ENCODE measurements around the gene PAX5. TPM values are rescaled to one million over a fixed set of nuclear protein-coding genes. Genes with fewer than 3 reads are reported as not detected.

The PAX5 gene
- total RNA-seq, 2 donors from 2014 or later = 10.1 TPM; not detected in 1

DNA sequence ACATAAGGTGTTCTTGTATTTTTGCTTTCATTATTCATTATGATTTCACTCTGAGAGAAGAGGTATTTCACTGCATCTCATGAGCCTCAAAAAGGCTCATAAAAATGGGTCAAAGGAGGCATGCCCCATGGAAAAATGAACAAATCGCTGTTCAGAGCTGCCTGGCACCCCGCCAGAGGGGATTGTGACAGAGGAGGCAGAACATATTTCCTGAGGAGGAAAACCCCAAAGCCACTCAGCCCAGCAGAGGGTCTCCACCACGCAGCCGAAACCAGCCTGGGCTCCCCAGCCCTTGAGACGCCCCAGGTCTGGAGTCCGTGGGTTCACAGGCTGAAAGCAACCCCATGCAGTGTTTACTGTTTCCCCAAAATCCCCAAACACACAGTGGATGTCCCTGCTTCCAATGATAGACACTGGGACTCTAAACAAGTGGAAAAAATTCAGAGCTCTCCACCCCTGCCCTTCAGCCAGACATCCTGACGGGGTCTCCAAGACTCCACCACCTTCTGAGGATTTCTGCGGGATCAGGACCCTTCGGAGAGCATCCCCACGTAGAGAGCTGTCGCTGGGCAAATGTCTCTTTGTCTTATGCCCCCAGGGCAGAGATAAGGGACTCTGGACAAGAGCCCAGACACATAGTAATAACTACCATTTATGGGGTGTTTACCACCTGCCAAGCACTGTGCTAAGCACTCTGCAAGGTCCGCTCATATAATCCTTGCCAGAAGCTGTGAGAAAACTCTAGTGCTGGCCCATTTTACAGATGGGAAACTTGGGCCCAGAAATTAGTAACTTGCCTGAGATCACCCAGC is 122.3 kb downstream of the PAX5 start:
- no peak overlapping the region for H3K27ac Mint-ChIP-seq
- no peaks in the 10 kb centered on the region for H3K36me3 Mint-ChIP-seq (ENCODE audit: low read depth)
- H3K4me1 Mint-ChIP-seq = no peaks in the 10 kb centered on the region
- H3K4me3 Mint-ChIP-seq = no peak overlapping the region
- H3K9me3 ChIP-seq (ENCODE audit: control insufficient read depth, low read length, poor library complexity, severe bottlenecking) = no peaks in the 10 kb centered on the region
- ATAC-seq (no peak), DNase-seq (no peak)
- H3K27me3 Mint-ChIP-seq = peaks cover 51% of the 10 kb centered on the region

DNA sequence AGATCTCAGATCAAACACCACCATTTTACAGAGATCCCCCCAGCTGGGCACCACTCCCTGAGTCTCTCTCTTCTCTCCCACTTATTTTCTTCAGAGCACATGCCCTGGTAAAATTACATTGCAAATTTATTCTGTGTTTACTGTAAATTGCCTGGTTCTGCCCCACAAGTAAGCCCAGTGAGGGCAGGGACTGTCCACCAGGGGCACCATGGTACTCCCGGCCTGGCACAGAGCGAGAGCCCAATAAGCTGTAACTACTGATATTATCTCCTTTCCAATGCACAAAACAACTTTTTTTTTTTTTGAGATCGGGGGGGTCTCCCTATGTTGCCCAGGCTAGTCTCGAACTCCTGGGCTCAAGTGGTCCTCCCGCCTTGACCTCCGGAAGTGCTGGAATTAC is 123.0 kb downstream of the PAX5 start:
- Mint-ChIP-seq H3K4me3 (no peak overlapping the region), H3K27ac (no peak overlapping the region), H3K27me3 (peaks cover 59% of the 10 kb centered on the region), H3K36me3 (ENCODE audit: low read depth) (no peaks in the 10 kb centered on the region), H3K4me1 (peaks cover 1% of the 10 kb centered on the region)
- no peaks in the 10 kb centered on the region for H3K9me3 ChIP-seq (ENCODE audit: control insufficient read depth, low read length, poor library complexity, severe bottlenecking)
- ATAC-seq (no peak), DNase-seq (no peak)

DNA sequence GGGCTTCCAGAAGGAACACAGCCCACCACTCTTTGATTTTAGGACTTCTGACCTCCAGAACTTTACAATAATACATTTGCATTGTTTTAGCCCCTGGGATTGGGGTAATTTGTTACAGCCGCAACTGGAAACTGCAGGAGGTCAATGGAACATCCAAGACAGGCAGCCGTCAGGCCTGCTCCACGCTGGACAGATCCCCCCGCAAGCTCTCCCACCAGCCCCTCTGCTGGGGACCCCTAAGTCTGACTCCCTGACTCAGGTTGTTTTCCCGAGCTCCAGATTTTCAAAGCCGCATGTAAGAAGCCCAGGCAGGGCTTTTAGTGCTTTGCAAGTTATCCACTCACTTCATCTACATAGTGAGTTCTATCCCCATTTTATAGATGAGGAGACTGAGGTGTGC is 127.6 kb downstream of the PAX5 start:
- H3K9me3 ChIP-seq (ENCODE audit: control insufficient read depth, low read length, poor library complexity, severe bottlenecking) = no peaks in the 10 kb centered on the region
- ATAC-seq = no peak
- no peak for DNase-seq
- H3K27me3 Mint-ChIP-seq = peaks cover 63% of the 10 kb centered on the region
- no peak overlapping the region for H3K4me3 Mint-ChIP-seq
- peak overlapping the region; percentile 76 for H3K27ac Mint-ChIP-seq
- peaks cover 2% of the 10 kb centered on the region for H3K4me1 Mint-ChIP-seq
- no peaks in the 10 kb centered on the region for H3K36me3 Mint-ChIP-seq (ENCODE audit: low read depth)

DNA sequence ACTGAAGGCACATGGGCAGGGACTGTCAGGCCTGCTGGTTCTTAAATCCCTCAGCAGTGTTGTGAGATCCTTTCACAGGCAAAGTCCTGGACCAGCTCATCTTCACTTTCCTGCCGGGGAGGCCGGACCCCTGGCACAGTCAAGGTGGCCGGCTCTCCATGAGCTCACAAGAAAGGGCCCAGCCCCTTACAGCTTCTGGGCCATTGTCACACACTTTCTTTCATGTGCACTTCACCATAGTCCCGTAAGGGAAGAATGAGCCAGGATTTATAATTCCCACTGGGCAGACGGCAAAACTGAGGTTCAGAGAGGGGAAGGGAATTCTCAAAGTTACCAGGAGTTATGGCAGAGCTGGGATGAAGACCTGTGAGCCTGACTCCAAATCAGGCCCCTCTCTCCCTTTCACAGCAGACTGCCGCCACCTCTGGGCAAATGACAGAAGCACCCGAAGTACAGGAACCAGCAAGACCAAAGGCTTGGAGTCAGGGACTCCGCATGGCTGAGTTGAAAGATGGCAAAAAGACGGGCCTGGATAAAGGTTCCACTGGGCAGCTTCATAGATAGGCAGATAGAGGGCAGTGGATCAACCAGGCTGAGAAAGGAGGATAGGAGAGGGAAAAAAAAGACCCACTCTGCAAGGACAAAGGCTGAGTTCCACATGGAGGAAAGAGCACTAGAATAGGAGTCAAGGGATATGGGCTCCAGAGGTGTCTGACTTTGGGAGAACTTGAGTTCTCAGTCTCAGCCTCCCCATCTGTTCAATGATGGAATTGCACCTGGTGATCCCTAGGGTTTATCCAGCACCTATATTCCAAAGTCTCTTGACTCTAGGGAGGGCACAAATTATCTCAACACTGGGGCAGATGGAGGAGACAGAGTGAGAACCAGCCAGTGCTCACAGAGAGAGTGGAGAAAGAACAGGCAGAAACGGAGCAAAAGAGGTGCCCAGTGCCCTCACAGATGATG is 128.7 kb downstream of the PAX5 start:
- no peak for DNase-seq
- H3K4me1 Mint-ChIP-seq = peaks cover 2% of the 10 kb centered on the region
- no peak overlapping the region for H3K4me3 Mint-ChIP-seq
- peaks cover 55% of the 10 kb centered on the region for H3K27me3 Mint-ChIP-seq
- peak overlapping the region; percentile 76 for H3K27ac Mint-ChIP-seq
- ATAC-seq = no peak
- H3K36me3 Mint-ChIP-seq (ENCODE audit: low read depth) = no peaks in the 10 kb centered on the region
- no peaks in the 10 kb centered on the region for H3K9me3 ChIP-seq (ENCODE audit: control insufficient read depth, low read length, poor library complexity, severe bottlenecking)

DNA sequence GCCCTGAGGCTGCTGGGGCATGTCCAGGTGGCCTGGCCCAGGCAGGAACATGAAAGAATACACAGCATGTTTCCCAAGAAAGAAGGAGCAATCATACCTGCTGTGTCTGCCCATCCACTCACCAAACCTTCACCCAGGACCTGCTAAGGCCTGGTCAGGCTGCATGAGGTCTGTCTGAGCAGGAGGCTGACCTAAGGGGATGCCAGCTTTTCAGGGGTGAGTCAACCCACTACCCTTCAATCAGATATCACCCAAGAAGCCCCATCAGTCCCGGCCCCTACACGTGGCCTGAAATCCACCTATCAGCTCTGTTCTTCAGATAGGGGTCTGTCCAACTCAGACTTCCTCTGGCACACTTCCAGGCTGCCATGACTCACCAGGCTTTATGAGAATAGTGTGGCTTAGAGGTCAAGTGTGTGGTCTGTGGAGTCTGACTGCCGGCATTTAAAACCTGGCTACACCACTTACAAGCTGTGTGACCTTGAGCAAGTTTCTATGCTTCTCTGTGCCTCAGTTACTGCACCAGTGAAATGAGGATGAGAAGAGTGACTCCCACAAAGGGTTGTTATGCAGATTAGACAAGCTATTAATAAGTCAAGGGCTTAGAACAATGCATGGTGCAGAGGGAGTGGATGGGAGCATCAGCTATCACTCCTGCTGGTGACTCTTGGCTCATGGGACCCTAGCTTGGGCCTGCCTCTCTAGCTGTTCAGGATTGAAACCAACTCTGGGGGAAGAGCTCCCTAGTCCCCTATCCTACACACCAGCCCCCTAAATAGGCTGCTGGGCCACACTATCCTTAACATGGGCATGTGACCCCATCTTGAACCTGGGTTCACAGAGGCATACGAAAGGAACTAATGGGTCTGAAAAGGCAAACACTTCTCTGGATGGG is 130.3 kb downstream of the PAX5 start:
- Mint-ChIP-seq H3K4me3 (no peak overlapping the region), H3K27me3 (peaks cover 62% of the 10 kb centered on the region), H3K4me1 (peaks cover 2% of the 10 kb centered on the region), H3K27ac (no peak overlapping the region), H3K36me3 (ENCODE audit: low read depth) (no peaks in the 10 kb centered on the region)
- no peak for DNase-seq
- no peaks in the 10 kb centered on the region for H3K9me3 ChIP-seq (ENCODE audit: control insufficient read depth, low read length, poor library complexity, severe bottlenecking)
- no peak for ATAC-seq

- no peak overlapping the region for H3K4me3 Mint-ChIP-seq
- H3K4me1 Mint-ChIP-seq = peaks cover 2% of the 10 kb centered on the region
- H3K27me3 Mint-ChIP-seq = peaks cover 61% of the 10 kb centered on the region
- DNase-seq (no peak), ATAC-seq (no peak)
- no peaks in the 10 kb centered on the region for H3K36me3 Mint-ChIP-seq (ENCODE audit: low read depth)
- no peaks in the 10 kb centered on the region for H3K9me3 ChIP-seq (ENCODE audit: control insufficient read depth, low read length, poor library complexity, severe bottlenecking)
- H3K27ac Mint-ChIP-seq = no peak overlapping the region
Observed at GRCh38 chr9:36902861-36903524, 131.1 kb downstream of the PAX5 start.

- peaks cover 2% of the 10 kb centered on the region for H3K4me1 Mint-ChIP-seq
- ATAC-seq = no peak
- H3K27ac Mint-ChIP-seq = no peak overlapping the region
Observed at GRCh38 chr9:36902080-36902716, 131.9 kb downstream of the PAX5 start.

DNA sequence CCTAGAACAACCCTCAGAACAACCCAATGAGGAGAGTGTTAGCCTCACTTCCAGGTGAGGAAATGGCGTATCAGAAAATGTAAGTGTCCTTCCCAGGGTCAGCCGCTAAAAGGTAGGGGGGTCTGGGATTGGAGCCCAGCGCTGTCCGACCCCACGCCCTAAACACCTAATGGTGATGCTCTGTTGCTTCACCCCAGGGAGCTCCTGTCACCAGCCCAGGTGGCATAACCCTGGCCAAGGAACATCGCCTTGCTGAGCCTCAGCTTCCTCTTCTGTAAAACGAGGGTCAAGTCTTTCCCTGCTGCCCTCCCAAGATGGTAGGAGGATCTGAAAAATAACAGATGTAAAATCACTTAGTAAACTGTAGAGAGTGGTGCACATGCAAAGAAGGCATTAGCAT is 132.5 kb downstream of the PAX5 start:
- no peak for ATAC-seq
- H3K4me1 Mint-ChIP-seq = peaks cover 2% of the 10 kb centered on the region
- H3K36me3 Mint-ChIP-seq (ENCODE audit: low read depth) = no peaks in the 10 kb centered on the region

More at GRCh38 chr9:36902080-36902716, 131.9 kb downstream of the PAX5 start:
- H3K36me3 Mint-ChIP-seq (ENCODE audit: low read depth) = no peaks in the 10 kb centered on the region
- H3K27me3 Mint-ChIP-seq = peaks cover 61% of the 10 kb centered on the region
- DNase-seq = no peak
- H3K4me3 Mint-ChIP-seq = no peak overlapping the region
- H3K9me3 ChIP-seq (ENCODE audit: control insufficient read depth, low read length, poor library complexity, severe bottlenecking) = no peaks in the 10 kb centered on the region

DNA sequence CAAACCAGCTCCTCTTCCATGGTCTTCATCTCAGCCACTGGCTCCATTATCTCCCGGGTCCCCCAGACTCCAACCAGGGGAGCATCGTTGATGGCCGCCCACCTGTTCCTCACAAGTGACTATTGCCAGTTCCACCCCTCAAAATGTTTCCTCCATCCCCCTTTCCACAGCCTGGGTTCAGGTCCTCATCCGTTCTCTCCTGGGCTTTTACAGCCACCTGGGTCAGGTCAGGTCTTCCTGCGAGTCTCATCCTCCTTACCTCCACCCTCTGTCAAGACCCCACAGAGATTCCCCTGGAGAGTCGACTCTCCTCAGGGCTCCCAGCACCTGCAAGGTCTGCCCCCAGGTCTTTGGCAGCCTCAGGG is 133.2 kb downstream of the PAX5 start:
- H3K9me3 ChIP-seq (ENCODE audit: control insufficient read depth, low read length, poor library complexity, severe bottlenecking) = no peaks in the 10 kb centered on the region
- Mint-ChIP-seq H3K4me1 (no peaks in the 10 kb centered on the region), H3K27ac (no peak overlapping the region), H3K27me3 (peaks cover 54% of the 10 kb centered on the region), H3K36me3 (ENCODE audit: low read depth) (no peaks in the 10 kb centered on the region), H3K4me3 (no peak overlapping the region)
- no peak for DNase-seq
- ATAC-seq = no peak

More for the DNA sequence above, 132.5 kb downstream of the PAX5 start:
- Mint-ChIP-seq H3K27me3 (peaks cover 61% of the 10 kb centered on the region), H3K4me3 (no peak overlapping the region), H3K27ac (no peak overlapping the region)
- no peak for DNase-seq
- no peaks in the 10 kb centered on the region for H3K9me3 ChIP-seq (ENCODE audit: control insufficient read depth, low read length, poor library complexity, severe bottlenecking)

DNA sequence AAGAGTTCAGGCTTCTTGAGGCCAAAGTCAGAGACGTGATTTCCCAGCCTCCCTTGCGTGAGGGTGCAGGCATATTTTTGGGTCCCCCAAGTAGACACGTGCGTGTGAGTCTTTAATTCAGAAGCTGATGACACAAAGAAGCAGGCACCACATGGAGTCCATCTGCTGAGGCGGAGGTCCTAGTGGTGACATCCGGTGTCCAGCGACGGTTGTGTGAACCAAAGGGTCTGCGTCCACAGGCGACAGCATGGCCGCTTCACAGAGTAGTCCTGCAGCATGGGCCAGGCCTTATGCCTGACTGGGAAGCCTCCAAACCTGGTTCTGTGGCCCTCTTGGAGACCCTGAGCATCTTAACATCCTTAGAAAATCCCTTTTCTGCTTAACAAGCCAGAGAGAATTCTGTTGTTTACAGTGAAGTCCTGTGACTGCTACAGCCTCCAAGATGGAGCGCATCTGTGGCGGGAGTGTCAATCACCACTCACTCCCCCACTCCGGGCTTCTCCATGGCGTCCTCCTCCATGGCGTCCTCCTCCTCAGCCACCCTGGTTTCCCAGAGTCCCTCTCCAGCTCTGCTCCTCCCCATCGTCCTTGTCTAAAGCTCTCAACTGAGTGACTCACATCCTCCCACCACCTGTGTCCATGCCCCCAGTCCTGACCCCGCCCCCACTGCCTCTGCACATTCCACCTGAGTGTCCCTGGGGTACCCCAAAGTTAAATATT is 133.8 kb downstream of the PAX5 start:
- Mint-ChIP-seq H3K36me3 (ENCODE audit: low read depth) (no peaks in the 10 kb centered on the region), H3K4me1 (no peaks in the 10 kb centered on the region), H3K27ac (no peak overlapping the region), H3K4me3 (no peak overlapping the region), H3K27me3 (peaks cover 49% of the 10 kb centered on the region)
- ATAC-seq = no peak
- DNase-seq = no peak
- H3K9me3 ChIP-seq (ENCODE audit: control insufficient read depth, low read length, poor library complexity, severe bottlenecking) = no peaks in the 10 kb centered on the region

GRCh38 chr9:36899406-36899805 is 134.7 kb downstream of the PAX5 start:
- no peaks in the 10 kb centered on the region for H3K36me3 Mint-ChIP-seq (ENCODE audit: low read depth)
- no peak for DNase-seq
- peaks cover 2% of the 10 kb centered on the region for H3K9me3 ChIP-seq (ENCODE audit: control insufficient read depth, low read length, poor library complexity, severe bottlenecking)
- H3K4me3 Mint-ChIP-seq = no peak overlapping the region
- H3K27ac Mint-ChIP-seq = no peak overlapping the region
- H3K4me1 Mint-ChIP-seq = no peaks in the 10 kb centered on the region
- peaks cover 44% of the 10 kb centered on the region for H3K27me3 Mint-ChIP-seq
- no peak for ATAC-seq

All from T-helper 17 cell (primary cell).